COLO668 (cell line): Measurements from ENCODE around the gene CBX2.
"Not testable (repeated sequence)": the region's sequence is repeated elsewhere in the genome, so short reads cannot be mapped to it uniquely, and the experiment has no call there.

Experiments
- DNase-seq: peaks from one replicate; lab custom pipeline; 2025; ENCODE audit not compliant: unreplicated experiment; lab: John Stamatoyannopoulos, UW

CBX2 gene

DNA sequence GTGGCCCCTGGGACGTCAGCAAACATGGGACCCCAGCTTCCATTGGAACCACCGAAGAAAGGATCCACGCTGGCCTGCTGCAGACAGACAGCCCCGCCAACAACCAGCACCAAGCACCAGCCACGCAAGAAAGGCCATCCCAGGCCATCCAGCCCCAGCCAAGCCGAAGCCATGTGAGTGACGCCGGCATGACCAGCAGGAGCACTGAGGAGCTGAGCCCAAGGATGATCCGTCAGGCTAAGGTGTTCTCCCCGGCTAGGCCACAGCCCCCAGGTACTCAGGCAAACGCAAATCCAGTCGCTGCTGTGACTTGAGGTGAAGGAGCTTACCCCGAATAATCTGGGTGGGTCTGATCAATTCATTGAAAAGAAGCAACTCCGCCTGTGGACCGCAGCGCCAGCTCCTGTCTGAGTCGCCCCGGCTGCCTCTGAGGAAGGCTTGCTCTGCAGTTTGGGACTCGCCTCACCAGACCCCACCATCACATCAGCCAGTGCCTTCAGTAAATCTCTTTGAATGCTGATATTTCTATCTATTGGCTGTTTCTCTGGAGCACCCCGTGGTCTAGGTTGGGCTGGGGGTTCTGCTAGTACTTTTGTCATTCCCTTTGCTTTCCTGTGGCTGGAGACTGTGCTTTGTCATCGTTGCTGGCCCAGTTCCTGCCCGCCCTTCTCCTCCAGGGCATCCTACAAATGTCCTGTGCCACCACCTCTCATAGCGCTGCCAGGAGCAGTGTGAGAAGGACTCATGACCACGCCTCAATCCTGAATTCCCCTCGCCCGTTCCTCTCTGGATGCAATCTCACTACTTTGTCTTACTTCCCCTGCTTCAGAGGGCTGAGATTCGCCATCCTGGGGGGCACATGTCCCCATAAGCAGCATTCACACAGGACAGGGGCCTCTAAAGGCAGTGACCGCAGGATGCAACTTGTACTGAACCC, 8.1 kb upstream of the CBX2 start:
- no peak for DNase-seq

GRCh38 chr17:79771276-79771675, 6.7 kb upstream of the CBX2 start:
- no peak for DNase-seq

- not testable (repeated sequence) for DNase-seq
Observed at GRCh38 chr17:79772726-79773125, 5.2 kb upstream of the CBX2 start.

GRCh38 chr17:79774561-79774975, 3.4 kb upstream of the CBX2 start:
- DNase-seq, result no peak

GRCh38 chr17:79775632-79776031, 2.3 kb upstream of the CBX2 start:
- DNase-seq, result no peak

GRCh38 chr17:79776376-79777119, 1.4 kb upstream of the CBX2 start:
- DNase-seq, result peak; percentile 3

- peak; percentile 55 for DNase-seq
Observed at GRCh38 chr17:79777120-79777893, 641 bp upstream of the CBX2 start.

DNA sequence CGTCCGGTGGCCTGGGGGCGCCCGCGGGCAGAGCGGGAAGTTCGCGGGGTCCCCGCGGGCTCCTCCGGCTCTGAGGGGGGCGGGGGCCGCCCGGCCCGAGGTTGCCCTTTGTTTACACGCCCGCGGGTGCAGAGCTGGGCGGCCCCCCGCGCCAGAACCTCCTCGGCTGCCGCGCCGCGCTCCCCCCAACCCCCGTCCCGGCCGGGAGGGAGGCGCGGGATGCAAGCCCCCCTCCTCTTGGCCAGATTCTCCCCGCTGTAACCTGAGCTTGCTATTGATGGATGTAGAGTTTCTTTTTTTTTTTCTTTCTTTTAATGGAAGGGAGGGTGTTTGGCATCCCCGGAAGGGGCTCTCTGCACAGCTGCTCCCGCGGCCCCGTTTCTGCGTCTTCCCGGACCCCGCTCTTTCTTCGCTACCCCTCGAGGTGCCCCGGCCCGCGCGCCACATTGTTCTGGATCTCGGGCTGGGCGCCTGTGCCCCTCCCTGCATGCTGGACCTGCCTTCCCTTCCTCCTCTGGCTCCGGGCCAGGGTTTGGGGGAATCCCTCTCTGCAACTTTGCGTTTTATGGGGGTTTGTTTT, 646 bp downstream of the CBX2 start:
- peak; percentile 49 for DNase-seq

GRCh38 chr17:79779084-79779529, 1.2 kb downstream of the CBX2 start:
- DNase-seq, result peak; percentile 6

DNA sequence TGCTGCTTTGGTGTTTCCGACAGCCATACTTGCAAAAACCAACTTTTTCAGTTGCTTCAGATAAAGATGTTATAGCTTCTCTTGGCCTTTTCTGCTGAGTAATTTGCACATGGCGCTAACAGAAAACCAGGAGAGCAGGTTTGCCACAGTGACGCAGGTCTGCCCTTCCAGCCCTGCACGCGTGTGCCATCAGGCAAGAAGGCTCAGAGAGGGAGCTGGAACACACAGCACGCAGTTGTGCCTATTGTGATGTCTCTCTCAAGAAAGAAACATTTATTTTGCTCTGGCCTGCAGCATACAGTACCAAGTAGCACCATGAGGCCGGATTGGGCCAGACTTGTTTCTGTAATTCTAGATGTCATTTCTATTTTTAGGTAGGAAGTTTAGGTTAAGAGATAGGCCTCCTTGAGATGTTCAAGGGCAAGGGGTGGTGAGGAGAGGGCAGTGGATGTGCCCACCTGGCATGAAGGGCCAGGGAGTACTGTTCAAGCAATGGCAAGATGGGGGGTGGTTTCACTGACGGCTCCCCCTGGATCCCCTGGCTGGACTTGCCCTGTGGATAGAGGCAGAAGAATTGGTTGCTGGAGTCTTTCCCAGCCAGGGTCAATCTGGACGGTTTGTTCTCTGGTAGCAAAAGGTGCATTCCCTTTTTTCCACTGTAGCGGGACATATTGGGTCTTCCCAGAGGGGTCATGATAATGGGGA, 1.9 kb downstream of the CBX2 start:
- no peak for DNase-seq

DNA sequence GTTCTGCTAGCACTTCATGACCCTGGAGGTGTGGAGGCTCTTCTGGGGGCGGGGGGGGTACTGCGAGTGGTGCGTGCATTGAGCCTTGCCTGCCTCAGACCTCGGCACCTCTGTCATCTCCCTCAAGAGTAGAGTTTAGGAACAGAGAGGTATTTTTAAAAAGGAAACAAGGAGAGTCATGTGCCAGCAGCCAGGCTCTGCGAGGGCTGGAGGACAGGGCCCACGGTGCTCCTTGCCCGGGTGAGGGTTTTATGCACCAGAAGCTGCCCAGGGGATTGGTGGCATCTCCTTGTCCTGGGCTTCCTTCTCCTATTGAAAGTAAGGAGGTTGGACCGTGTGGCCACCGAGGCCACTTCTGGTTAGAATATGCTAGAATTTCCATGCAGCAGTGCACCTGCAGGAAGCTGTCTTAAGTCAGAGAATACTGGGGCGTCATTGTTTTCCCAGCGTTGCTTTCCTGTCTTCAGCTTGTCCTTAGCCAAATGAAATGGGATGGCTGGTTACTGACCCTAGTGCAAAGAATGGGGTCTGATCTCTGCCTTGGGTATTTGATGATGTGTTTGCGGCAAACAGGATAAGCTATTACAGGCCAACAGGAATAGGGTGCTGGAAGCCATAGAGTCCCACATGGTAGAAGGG, 3.2 kb downstream of the CBX2 start:
- DNase-seq, result no peak

GRCh38 chr17:79781736-79782575, 4.0 kb downstream of the CBX2 start:
- DNase-seq, result no peak

GRCh38 chr17:79783891-79784290, 5.9 kb downstream of the CBX2 start:
- no peak for DNase-seq

DNA sequence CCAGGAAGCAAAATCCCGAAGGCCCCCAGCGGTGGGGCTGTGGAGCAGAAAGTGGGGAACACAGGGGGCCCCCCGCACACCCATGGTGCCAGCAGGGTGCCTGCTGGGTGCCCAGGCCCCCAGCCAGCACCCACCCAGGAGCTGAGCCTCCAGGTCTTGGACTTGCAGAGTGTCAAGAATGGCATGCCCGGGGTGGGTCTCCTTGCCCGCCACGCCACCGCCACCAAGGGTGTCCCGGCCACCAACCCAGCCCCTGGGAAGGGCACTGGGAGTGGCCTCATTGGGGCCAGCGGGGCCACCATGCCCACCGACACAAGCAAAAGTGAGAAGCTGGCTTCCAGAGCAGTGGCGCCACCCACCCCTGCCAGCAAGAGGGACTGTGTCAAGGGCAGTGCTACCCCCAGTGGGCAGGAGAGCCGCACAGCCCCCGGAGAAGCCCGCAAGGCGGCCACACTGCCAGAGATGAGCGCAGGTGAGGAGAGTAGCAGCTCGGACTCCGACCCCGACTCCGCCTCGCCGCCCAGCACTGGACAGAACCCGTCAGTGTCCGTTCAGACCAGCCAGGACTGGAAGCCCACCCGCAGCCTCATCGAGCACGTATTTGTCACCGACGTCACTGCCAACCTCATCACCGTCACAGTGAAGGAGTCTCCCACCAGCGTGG, 6.5 kb downstream of the CBX2 start:
- DNase-seq, result no peak

GRCh38 chr17:79785017-79785899, 7.3 kb downstream of the CBX2 start:
- DNase-seq, result no peak

DNA sequence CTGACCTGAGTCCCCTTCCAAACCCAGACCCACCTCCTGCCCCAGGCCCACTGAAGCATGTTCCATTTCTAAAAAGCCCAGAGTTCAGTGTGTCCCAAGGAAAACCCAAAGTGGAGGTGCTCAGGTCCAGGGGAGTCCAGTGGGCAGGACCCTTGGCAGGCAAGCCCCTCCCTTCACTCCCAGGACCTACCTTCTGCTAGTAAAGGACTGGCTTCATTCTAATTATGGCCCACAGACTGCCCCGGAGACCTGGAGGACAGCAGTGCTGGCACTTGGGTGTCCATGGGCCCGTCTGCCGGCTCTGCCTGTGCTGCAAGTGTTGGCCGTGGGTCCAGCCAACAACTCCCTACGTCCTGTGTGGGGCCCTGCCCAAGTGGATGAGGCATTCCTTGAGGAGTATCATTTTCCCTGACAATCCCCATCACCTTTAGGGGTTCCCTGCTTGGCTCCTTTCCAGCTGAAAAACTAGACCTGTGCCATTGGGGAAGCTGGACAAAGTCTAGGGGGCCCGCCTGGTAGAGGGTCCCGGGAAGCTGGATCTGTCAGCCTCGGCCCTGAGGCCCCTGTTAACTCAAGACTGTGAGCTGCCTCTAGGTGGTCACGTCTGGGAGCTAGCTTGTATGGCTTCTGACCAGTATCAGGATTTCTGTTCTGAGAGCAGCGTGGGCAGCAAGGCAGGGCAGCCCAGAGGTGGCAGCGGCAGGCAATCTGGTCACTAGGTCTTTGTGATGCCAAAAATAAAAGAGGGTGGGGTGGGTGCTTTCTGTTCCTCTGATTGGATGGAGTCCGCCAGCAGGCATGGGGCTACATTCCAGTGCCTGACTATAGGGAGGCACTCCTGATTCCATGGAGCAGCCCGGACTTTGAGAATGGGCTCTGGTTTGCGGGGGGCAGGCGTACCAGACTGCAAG, 8.2 kb downstream of the CBX2 start:
- no peak for DNase-seq
